NCI-H345 treated with DMSO at 0.1 percent for 48 hours (cell line): ENCODE data around the gene ARSG.
A peak's percentile ranks its signal among the peaks of the same experiment; 100 is the strongest.

Experiments
- DNase-seq: peaks from one replicate; lab custom pipeline; 2025; ENCODE audit not compliant: unreplicated experiment; lab: John Stamatoyannopoulos, UW

The ARSG gene

DNA sequence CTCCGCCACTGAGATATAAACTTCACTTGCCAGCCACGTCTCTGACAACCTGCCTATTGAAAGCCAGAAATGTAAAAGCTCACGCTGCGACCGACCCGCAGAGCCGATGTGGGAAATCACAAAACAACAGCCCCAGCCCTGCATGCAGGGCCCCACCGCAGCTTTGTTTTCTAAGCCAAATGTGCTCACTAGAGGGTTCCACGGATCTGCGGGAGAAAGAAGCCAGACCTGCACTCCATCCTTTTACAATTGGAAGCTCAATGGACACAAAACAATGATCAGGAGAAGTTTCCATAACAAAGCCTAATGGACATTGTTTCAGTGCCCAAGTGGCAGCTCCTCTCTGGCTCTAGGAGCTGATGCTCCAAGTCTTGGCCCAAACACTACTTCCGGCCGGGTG is 132.9 kb downstream of the ARSG start:
- DNase-seq = no peak

DNA sequence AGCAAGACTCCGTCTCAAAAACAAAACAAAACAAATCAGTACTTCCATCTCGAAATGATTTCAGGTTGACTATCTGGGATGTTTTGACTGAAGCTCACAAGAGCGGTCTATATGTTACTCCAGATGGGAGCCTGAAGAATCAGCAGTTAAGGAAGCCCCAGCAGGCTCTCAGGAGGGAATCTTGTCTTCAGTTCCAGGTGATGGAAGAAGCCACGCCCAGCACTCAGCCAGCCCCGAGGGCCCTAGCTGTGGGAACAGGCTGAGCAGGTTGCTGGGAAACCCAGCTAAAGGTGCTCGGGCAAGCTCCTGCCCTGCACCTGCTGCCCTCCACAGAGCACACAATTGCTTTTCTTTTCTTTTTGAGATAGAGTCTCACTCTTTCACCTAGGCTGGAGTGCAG is 133.6 kb downstream of the ARSG start:
- DNase-seq = peak; percentile 74

GRCh38 chr17:68425979-68426378 is 134.7 kb downstream of the ARSG start:
- no peak for DNase-seq

DNA sequence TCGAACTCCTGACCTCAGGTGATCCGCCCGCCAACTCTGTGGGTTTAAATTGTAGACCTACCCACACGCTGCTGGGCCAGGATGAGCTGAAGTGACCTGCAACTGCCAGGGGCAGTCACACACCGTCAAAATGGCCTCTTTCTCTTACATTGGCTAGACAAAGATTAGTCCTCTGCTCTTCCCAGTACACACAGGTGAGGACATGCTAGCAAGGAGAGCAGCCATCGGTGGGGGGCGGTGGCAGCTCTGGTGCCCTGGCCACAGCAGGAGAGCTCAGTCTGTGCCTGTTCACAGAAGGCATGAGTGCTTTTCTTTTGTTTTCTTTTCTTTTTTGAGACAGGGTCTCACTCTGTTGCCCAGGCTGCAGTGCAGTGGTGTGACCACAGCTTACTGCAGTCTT is 136.3 kb downstream of the ARSG start:
- no peak for DNase-seq

- peak; percentile 77 for DNase-seq
Measured at GRCh38 chr17:68428498-68429172, 137.3 kb downstream of the ARSG start.

GRCh38 chr17:68429881-68430280 is 138.6 kb downstream of the ARSG start:
- DNase-seq = no peak

GRCh38 chr17:68431045-68431608 is 139.8 kb downstream of the ARSG start:
- DNase-seq = no peak

- DNase-seq = no peak
Measured at GRCh38 chr17:68431661-68432071, 140.4 kb downstream of the ARSG start.

DNA sequence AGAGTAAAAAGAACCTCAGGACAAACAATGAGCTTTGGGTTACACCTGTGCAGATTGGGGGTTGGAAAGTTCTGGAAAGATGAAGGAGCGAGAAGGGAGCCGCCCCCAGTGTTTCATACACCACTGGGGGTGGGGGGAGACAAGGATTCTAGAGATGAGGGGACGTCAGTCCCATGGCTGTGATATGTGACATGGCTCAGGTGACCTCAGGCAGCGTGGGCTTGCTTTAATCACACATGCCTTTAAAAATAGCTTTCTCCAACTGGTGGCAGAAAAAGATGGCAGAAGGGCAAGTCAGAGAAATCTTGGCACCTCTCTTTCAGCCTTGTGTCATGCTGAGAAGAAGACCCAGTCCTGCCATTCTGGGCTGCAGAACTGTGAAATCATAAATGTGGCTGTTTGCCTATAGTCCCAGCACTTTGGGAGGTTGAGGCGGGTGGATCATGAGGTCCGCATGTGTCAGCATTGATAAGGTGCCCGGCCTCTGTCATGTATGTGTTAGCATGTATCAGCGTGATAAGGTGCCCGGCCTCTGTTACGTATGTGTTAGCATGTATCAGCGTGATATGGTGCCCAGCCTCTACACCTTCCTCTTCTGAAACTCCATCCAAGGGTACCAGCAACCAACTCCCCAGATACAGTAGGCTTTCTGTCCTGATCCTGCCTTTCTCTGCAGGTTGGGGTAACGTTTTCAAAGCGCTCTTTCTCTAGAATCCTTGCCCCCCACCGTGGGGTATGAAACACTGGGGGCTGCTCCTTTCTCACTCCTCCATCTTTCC is 141.0 kb downstream of the ARSG start:
- no peak for DNase-seq

DNA sequence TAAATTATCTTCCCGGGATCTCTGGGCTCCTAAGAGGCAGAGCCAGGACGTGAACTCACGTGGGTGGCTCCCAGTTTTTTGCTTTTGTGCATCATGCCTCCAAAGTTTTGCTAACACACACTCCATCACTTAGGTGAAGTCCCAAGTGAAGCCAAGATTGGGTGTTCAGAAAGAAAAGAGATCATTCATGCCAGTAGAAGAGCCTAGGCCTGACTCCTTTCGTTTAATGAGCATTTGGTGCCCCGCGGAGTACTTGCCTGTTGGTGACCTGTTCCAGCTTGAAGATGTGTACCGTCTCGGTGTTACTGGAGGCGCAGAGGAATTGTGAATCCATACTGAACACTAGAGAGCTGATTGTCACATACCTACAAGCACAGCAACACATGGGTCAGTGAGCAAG is 141.9 kb downstream of the ARSG start:
- no peak for DNase-seq

DNA sequence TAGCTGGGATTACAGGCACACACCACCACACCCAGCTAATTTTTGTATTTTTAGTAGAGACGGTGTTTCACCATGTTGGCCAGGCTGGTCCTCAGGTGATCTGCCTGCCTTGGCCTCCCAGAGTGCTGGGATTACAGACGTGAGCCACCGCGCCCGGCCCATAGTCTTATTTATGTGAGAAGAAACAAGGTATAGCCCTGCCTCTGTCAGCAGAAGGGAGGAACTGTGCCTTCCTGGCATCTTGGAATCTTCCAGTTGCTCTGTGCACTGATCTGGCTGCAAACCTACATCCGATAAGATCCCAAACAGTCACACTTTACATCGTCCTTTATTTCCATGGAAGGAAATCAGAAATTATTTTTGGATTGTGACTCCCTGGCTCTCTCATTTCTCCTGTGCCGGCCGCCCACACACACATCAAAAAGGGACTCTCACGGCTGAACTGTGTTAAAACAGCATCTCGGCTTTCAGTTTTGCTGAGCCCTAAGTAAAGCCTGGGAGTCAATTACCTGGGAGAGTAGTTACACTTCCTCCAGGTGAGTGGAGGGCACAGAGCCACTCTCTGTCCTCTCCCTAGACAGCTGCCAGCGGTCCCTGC is 142.7 kb downstream of the ARSG start:
- DNase-seq = no peak

GRCh38 chr17:68435361-68435760 is 144.1 kb downstream of the ARSG start:
- no peak for DNase-seq

- peak; percentile 79 for DNase-seq
Measured at GRCh38 chr17:68435876-68436842, 144.9 kb downstream of the ARSG start.

GRCh38 chr17:68437979-68438822 is 146.9 kb downstream of the ARSG start:
- no peak for DNase-seq

DNA sequence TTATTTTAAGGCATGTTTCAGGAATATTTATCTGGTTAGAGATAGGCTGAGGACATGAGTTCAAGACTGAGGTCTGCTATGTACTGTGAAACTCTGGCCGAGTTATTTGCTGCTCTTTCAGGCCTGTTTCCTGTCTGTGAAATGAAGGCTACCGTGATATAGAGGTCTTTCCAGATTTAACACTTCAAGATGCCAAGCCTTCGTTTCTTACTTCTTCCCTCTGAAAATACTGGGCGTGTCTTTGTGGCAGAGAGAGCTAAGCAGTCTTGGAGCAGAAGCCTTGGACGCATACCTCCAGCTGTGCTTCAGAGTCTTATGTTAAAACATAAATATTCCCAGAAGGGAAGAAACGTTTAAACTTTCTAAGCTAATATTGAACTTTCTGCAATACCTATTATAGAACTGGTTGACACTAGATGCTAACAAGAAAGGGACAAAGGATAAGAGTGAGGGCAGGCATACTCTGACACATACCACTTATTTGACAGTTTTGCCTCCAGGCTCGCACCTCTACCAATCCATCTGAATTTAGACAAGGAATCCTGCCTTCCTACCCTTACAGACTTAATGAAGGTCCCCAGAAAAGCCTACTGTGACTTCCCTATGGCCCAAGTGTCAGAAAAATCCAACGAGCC is 148.5 kb downstream of the ARSG start:
- DNase-seq = no peak

DNA sequence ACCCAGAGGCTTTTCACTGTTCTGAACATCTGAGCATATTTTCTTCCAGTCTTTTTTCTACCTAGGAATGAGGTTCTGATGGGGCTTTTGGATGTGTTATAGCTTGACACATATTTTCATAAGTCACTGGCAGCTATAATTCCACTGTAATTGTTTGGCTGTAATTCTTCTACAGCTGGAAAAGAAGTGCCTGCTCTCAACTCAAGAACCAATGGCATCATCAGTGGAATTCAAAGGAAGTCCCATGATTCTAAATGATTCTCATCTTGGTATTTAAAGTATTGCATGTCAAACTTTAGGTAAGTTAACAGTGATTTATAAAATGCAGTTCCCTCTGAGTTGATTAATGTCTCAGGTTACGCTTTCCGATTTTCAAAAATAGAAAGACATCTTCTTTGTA is 149.2 kb downstream of the ARSG start:
- DNase-seq = no peak

- no peak for DNase-seq
Measured at GRCh38 chr17:68441070-68441770, 149.9 kb downstream of the ARSG start.

DNA sequence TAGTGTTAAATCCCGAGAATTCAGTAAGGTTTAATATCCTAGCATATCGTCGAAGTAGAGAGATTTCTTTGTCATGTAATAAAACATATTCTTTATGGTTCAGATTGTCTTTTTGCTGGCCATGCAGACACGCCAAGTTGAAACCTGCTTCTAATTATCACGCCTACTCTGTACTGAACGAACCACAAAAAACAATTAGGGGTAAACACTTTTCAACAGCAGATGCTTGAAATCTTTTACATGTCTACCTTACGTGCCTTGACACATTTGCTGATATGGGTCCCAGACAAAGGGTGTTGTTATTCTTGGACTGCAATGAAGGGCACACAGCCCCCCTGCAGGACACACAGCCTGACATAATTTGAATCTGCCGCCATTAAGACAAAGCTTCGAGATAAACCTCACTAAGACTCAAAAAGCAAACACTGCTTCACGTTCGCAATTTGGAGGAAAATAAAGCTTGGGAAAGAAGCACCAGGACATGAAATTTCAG is 152.7 kb downstream of the ARSG start:
- DNase-seq = no peak

DNA sequence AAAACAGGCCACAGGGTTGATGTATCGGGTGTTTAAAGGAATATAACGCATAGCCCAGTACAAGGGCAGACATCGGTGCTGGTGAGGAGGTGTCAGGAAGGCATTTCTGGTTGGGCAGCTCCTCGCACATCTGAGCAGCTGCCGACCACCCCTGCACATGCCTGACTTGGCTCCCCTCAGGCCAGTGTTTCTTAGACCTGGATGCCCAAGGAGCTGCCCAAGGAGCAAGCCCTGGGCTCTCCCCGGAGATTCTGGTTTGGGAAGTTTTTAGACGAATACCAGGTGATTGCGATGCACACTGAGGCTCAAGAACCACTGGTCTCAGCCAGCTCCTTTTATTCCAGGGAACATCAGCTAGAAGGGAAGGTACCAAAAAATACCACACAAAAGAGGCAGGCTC is 154.4 kb downstream of the ARSG start:
- DNase-seq = no peak
